DMS79 (cell line): ENCODE results near the gene CEP350.
"Not testable (repeated sequence)": the region's sequence is repeated elsewhere in the genome, so short reads cannot be mapped to it uniquely, and the experiment has no call there.

Experiments used
- DNase-seq: peaks from one replicate; lab custom pipeline; 2025; lab: John Stamatoyannopoulos, UW

The CEP350 gene

GRCh38 chr1:179984101-179984500 is 29.5 kb downstream of the CEP350 start:
- no peak for DNase-seq

- no peak for DNase-seq
These were observed 30.3 kb downstream of the CEP350 start for GRCh38 chr1:179984942-179985341.

GRCh38 chr1:179990847-179991246 is 36.2 kb downstream of the CEP350 start:
- DNase-seq: no peak

GRCh38 chr1:179995576-179995975 is 41.0 kb downstream of the CEP350 start:
- no peak for DNase-seq

- DNase-seq: no peak
These were observed 41.5 kb downstream of the CEP350 start for GRCh38 chr1:179996099-179996498.

GRCh38 chr1:180000575-180000974 is 46.0 kb downstream of the CEP350 start:
- no peak for DNase-seq

- DNase-seq: no peak
These were observed 47.8 kb downstream of the CEP350 start for GRCh38 chr1:180002437-180002836.

- DNase-seq: no peak
These were observed 48.6 kb downstream of the CEP350 start for GRCh38 chr1:180003026-180003695.

- DNase-seq: not testable (repeated sequence)
These were observed 52.2 kb downstream of the CEP350 start for GRCh38 chr1:180006762-180007161.

- no peak for DNase-seq
These were observed 65.4 kb downstream of the CEP350 start for GRCh38 chr1:180020017-180020416.

GRCh38 chr1:180026556-180026955 is 71.9 kb downstream of the CEP350 start:
- no peak for DNase-seq

- DNase-seq: no peak
These were observed 73.4 kb downstream of the CEP350 start for GRCh38 chr1:180027949-180028445.

GRCh38 chr1:180028864-180029263 is 74.3 kb downstream of the CEP350 start:
- DNase-seq: no peak

- DNase-seq: no peak
These were observed 75.0 kb downstream of the CEP350 start for GRCh38 chr1:180029524-180030135.

GRCh38 chr1:180031664-180032063 is 77.1 kb downstream of the CEP350 start:
- DNase-seq: no peak

- DNase-seq: no peak
These were observed 78.8 kb downstream of the CEP350 start for GRCh38 chr1:180033390-180033789.

- DNase-seq: no peak
These were observed 85.4 kb downstream of the CEP350 start for GRCh38 chr1:180040034-180040433.

GRCh38 chr1:180041582-180041981 is 87.0 kb downstream of the CEP350 start:
- no peak for DNase-seq

GRCh38 chr1:180042988-180043622 is 88.5 kb downstream of the CEP350 start:
- no peak for DNase-seq

GRCh38 chr1:180043785-180044184 is 89.2 kb downstream of the CEP350 start:
- no peak for DNase-seq

- DNase-seq: no peak
These were observed 92.1 kb downstream of the CEP350 start for GRCh38 chr1:180046674-180047073.

GRCh38 chr1:180053594-180054567 is 99.3 kb downstream of the CEP350 start:
- DNase-seq: no peak
